Activated naive CD4-positive, alpha-beta T cell (primary cell): ENCODE results near the gene SIPA1L3.

ENCODE experiments used
- DNase-seq, 4 experiments: peaks; one replicate each; lab custom pipeline; 2025; lab: John Stamatoyannopoulos, UW

Gene SIPA1L3

DNA sequence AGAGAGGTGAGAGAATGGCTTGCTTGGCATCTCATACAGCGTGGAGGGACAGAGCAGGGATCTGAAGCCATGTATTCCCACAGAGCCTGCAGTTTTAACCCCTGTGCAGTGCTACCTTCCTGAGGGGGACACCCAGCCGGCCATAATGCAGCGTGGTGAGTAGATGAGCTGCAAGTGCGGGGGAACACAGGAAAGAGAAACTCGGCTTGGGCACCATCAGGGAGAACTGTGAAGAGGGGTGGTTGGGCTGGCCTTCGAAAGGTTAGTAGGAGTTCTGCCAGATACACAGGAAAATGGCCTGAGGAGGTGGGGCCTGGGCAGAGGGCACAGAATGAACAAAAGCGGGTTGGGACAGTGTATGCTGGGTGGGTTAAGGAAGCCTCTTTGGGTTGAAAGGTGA, 88.3 kb downstream of the SIPA1L3 start:
- DNase-seq, result no peak

- DNase-seq, result no peak
Measured at GRCh38 chr19:37997911-37998344, 90.9 kb downstream of the SIPA1L3 start.

- DNase-seq, result no peak
Measured at GRCh38 chr19:37998801-37999308, 91.8 kb downstream of the SIPA1L3 start.

DNA sequence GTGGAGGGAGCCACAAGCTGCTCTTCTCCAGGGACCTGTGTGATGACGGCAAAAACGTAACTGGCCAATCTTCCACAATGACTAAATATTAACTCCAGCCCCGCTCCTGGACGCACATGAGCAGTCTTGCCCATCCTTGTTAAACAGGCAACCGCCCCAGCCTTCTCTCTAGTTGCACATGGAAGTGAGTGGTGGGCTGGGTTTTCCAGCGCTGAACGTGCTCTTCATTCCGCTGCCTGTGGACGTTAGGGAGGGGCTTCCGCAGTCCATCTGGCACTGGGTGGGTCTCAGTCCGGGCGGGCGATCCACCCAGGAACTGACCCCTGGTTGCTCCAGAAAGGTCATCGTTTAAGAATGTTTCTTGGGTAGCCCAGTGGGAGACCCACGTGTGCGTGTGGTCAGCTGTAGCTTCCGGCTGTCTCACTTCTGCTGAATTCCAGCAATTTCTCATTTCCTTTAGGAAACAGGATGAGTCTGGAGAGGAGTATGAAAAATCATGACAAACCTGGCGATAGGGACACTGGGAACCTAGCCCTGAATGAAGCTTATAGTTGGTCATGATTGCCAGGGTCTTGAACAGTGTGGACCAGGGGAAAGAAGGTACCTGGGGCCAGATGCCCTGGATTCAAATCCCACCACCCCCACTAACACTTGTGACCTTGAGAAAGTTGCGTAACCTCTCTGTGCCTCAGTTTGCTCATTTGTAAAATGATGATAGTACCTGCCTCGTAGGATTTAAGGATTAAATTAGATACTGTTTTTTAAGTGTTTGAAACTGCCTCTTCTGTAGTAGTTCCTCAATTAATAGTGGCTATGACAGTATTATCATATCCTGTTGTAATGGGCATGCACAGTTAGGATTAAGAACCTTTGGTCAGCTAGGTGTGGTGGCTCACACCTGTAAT, 92.6 kb downstream of the SIPA1L3 start:
- no peak for DNase-seq

DNA sequence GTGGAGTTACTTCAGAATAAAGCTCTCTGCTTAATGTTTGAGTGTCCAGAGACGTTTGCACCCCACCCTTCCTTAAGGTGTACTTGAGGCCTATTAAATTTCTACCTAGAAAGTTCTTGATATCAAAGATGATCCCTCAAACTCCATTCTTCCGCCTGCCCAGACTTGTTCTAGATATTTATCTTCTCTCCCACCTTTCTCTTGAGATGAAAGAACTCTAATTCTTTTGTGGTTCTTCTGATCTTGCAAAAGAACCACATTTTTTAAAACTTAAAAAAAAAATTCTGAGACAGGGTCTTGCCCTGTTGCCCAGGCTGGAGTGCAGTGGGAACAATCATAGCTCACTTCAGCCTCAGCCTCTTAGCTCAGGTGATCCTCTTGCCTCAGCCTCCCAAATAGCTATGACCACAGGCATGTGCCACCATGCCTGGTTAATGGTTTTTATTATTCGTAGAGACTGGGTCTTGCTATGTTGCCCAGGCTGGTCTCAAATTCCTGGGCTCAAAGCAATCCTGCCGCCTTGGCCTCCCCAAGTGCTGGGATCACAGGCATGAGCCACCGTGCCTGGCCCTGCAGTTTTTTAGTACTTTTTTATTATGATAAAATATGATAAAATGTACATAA, 94.3 kb downstream of the SIPA1L3 start:
- no peak for DNase-seq

- no peak for DNase-seq
Measured at GRCh38 chr19:38003438-38004185, 96.6 kb downstream of the SIPA1L3 start.

- DNase-seq, result no peak
Measured at GRCh38 chr19:38004186-38004520, 97.1 kb downstream of the SIPA1L3 start.

GRCh38 chr19:38004521-38005223, 97.7 kb downstream of the SIPA1L3 start:
- no peak for DNase-seq

- DNase-seq, result no peak
Measured at GRCh38 chr19:38005224-38005614, 98.2 kb downstream of the SIPA1L3 start.

- no peak for DNase-seq
Measured at GRCh38 chr19:38006361-38007045, 99.5 kb downstream of the SIPA1L3 start.

DNA sequence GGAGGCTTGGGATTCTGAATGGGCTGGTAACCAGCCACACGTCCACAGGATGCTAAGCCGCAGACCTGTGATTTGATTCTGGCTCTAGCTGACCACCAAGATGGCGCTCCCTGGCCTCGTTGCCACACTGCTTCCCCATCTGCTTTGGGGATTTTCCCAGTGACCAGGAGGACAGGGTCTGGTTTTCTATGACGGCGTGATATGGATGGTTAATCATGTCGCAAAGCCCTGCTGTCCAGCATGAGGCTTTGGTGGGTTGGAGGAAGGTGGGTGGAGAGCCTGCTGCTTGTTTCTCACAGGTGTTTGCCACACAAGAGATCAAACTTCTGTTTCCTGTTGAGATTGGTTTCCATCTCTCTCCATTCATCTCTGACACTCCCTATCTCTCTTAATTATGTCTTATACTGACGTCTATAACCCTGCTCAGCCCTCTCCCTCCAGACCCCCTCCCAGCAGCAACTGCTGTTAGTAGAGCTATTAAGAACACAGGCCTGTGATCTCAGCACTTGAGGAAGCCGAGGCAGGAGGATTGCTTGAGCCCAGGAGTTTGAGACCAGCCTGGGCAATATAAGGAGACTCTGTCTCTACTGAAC, 102.7 kb downstream of the SIPA1L3 start:
- no peak for DNase-seq

GRCh38 chr19:38011426-38011825, 104.4 kb downstream of the SIPA1L3 start:
- no peak for DNase-seq

DNA sequence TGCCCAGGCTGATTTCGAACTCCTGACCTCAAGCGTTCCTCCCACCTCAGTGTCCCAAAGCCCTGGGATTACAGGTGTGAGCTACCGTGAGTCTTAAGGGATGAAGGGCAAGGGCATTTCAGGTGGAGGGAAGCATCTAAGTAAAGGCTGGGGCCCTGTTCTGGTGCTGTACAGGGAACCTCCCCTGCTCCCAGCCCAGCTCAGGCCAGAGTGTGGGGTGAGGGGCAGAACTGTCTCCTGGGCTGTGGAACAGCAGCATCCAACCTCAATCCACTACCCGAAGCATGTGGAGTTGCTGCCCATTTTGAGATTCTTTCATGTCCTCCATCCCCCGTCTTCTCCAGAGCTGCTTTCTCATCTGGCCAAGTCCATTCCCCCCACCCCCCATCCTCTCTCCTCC, 105.3 kb downstream of the SIPA1L3 start:
- DNase-seq, result no peak

DNA sequence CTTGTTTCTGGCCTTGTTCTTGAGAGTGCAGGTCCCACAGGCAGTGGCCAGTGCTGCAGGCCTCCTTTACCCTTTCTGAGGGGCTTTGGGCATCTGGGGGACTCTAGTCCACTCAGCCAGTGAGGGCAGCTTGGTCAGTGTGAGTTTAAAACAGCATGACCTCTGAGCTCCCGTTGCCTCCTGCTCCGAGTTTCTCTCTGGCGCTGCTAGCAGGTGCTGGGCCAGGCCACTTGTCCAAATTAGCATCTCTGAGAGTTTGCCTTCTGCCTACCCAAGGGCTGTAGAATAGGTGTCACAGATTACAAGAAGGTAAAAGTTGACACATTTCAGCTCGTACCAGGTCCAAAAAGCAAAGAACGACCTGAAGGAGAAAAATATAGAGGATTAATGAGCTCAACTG, 105.9 kb downstream of the SIPA1L3 start:
- DNase-seq, result no peak

DNA sequence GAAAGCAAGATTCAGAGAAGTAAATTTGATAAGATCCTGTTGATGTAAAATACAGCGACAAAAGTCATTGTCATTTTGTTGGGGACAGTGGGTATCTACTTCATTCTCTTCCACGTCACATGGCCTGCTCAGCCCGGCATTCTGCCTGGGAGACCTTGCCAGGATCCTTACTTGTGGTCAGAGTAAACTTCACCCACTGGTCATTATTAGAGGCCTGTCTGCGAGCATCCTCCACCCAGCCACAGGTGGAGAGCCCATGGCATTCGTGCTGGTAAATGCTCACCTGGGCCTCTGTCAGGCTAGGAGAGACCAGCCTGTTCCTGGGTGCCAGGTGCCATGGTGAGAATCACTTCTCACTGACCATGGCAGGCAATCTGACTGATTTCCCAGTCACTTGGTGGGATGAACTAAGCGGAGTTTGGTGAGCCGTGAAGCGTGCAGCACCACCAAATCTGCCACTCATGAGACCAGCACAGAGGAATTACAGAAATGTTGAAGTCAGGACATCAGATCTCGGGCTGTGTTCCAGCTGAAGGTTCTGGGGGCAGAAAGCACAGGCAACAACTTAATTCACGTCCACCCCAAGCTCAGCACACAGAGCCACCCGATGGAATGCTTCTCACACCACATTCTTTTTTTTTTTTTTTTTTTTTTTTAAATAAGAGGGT, 107.0 kb downstream of the SIPA1L3 start:
- DNase-seq, result no peak

DNA sequence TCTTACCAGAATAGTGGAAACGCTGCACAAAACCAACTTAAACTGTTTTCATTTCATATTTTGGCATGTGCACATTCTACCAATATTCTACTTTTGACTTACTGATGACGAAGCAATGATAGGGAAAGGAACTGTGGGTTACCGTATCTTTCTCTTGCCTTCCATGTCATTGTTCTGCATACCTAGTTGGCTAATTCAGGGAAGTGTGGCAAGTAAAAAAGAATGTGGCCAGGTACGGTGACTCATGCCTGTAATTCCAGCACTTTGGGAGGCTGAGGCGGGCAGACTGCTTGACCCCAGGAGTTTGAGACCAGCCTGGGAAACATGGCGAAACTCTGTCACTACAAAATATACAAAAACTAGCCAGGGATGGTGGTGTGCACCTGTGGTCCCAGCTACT, 108.2 kb downstream of the SIPA1L3 start:
- no peak for DNase-seq

DNA sequence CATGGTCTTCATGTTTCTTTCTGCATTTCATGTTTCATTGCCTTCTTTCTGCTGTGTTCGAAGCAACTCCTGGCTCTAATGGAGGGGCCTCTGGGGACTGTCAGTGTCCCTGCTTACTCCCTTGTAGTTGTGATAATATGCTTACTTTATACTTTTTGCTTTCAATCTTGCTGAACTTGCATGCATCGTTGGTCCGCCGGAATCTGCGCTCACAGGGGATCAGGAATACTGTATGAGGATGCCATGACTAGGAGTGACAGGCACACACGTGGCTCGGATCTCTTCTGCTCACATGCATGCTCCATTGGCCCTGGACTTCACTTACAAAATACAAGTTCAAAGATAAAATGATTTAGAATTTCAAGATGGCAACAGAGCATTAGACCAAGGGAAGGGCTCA, 108.8 kb downstream of the SIPA1L3 start:
- DNase-seq, result no peak

DNA sequence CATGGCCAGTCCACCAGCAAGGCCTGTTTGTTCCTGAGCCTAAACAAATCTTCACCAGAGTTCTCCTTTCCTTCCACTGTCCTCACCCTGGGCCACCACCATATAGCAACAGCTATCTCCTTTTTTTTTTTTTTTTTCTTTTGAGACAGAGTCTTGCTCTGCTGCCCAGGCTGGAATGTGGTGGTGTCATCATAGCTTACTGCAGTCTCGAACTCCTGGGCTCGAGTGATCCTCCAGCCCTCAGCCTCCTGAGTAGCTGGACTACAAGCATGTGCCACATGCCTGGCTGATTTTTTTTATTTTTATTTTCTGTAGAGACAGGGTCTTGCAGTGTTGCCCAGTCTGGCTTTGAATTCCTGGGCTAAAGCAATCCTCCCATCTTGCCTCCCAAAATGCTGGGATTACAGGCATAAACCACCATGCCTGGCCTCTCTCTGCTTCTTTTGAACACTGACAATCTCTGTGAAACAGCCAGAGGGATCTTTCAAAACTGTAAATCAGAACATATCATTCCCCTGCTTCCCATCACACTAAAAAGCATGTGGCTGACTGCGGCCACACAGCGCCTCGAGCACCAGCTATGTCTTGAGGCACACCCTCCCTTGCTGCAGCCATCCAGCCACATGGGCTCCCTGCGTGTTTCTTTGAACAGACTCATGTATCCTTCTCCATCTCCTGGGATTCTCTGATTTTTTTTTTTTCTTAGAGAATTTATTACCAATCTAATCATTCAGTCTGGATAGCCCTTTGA, 110.6 kb downstream of the SIPA1L3 start:
- DNase-seq, result no peak

GRCh38 chr19:38018694-38019395, 111.8 kb downstream of the SIPA1L3 start:
- no peak for DNase-seq
